HepG2 (cell line): Measurements from ENCODE around the gene MLLT1. TPM values are rescaled to one million over a fixed set of nuclear protein-coding genes. Genes with fewer than 3 reads are reported as not detected.

Experiments
- ATAC-seq: fragments of 200-7000 bp; cut with Tn5 transposase; 3 replicates; pipeline ENCODE4 v1.9.1; 2020; ENCODE audit warnings: mild to moderate bottlenecking, moderate library complexity
- BruUV-seq: library from RNA; stranded (reverse); fragments of 400-500 nt; replicated peaks from 2 replicates; lab custom pipeline; 2021; lab: Mats Ljungman, UMichigan
- CTCF ChIA-PET: fragments of 300-600 bp; formaldehyde crosslinking; extraction: SDS; loops from one replicate; lab custom pipeline; 2021; ENCODE audit warnings: low total read pairs, inconsistent platforms, low intra/inter-chr PET ratio; lab: Yijun Ruan, JAX
- POLR2A ChIA-PET: fragments of 350-600 bp; sonication (Branson Sonifier 250); formaldehyde crosslinking; loops from one replicate; lab custom pipeline; 2020; ENCODE audit warnings: antibody characterized with exemption, inconsistent platforms; lab: Yijun Ruan, JAX
- DNase-seq: peaks from one replicate; pipeline ENCODE4 v3.0.0-alpha.2; 2015; ENCODE audit warnings: low spot score
- FAIRE-seq: peaks from 3 replicates; lab custom pipeline; 2011; peaks lifted over from hg19 to GRCh38; lab: Jason Lieb, UNC
- H2AFZ ChIP-seq: one replicate; pipeline ENCODE4 v1.6.1; 2011; ENCODE audit warnings: low read length, inconsistent platforms
- H3K27ac ChIP-seq: fragments of 300-600 bp; 3 replicates; pipeline ENCODE4 v1.8.0; 2011; ENCODE audit warnings: mixed run types, mild to moderate bottlenecking, mixed read lengths, low read length, inconsistent platforms; ENCODE audit not compliant: insufficient read depth; ENCODE audit errors: extremely low read length
- H3K27me3 ChIP-seq, 2 experiments: fragments of 200-600 bp in 1 of 2; 2 replicates in 1 of 2; 3 replicates in 1 of 2; pipeline versions ENCODE4 v1.6.0 to v1.8.0; 2011; ENCODE audit warnings: low read length in 2 of 2, mild to moderate bottlenecking in 2 of 2, moderate library complexity in 2 of 2, inconsistent platforms in 1 of 2; ENCODE audit not compliant: insufficient read depth in 2 of 2, control insufficient read depth in 1 of 2
- H3K36me3 ChIP-seq, 2 experiments: fragments of 200-600 bp in 1 of 2; replicated peaks in 1 of 2; 2 replicates in 1 of 2; 3 replicates in 1 of 2; pipeline versions ENCODE4 v1.5.1 to v1.8.0; 2011; ENCODE audit warnings: low read length in 2 of 2, inconsistent platforms in 1 of 2; ENCODE audit not compliant: insufficient read depth in 2 of 2, control insufficient read depth in 1 of 2
- H3K4me1 ChIP-seq: 2 replicates; pipeline ENCODE4 v1.5.1; 2012; ENCODE audit warnings: low read length, inconsistent platforms; ENCODE audit not compliant: insufficient read depth
- H3K4me2 ChIP-seq: 2 replicates; pipeline ENCODE4 v1.6.0; 2011; ENCODE audit warnings: low read depth, low read length, inconsistent platforms
- H3K4me3 ChIP-seq, 3 experiments: fragments of 200-600 bp in 1 of 3; sonication (generic), shearing (Covaris generic) in 1 of 3; replicated peaks in 1 of 3; 2 replicates each; pipeline ENCODE4 v1.5.1; 2011 to 2016; ENCODE audit warnings: low read length in 3 of 3, inconsistent platforms in 2 of 3, low read depth in 2 of 3, mild to moderate bottlenecking in 2 of 3, control low read depth in 1 of 3, mixed read lengths in 1 of 3; ENCODE audit not compliant: insufficient read depth in 1 of 3
- H3K79me2 ChIP-seq: one replicate; pipeline ENCODE4 v1.6.1; 2011; ENCODE audit warnings: low read length, inconsistent platforms; ENCODE audit not compliant: insufficient read depth
- H3K9ac ChIP-seq: 2 replicates; pipeline ENCODE4 v1.6.0; 2011; ENCODE audit warnings: mild to moderate bottlenecking, low read depth, low read length, inconsistent platforms; ENCODE audit not compliant: insufficient read depth
- H3K9me3 ChIP-seq: 2 replicates; pipeline ENCODE4 v1.5.1; 2012; ENCODE audit warnings: mild to moderate bottlenecking, low read length
- H4K20me1 ChIP-seq: 2 replicates; pipeline ENCODE4 v1.6.0; 2011; ENCODE audit warnings: inconsistent platforms, mild to moderate bottlenecking, low read length, moderate library complexity; ENCODE audit not compliant: insufficient read depth
- ETV6 ChIP-seq: sonication (generic); formaldehyde crosslinking; conservative IDR thresholded peaks from 2 replicates; pipeline ENCODE4 v1.4.0; 2020; ENCODE audit warnings: missing genetic modification reagents
- JUNB ChIP-seq: sonication (generic); formaldehyde crosslinking; IDR thresholded peaks from 2 replicates; pipeline ENCODE4 v1.8.0; 2022; ENCODE audit warnings: missing genetic modification reagents, mild to moderate bottlenecking, borderline replicate concordance
- MNT ChIP-seq: fragments of 450-650 bp; IDR thresholded peaks from 2 replicates; pipeline ENCODE4 v1.6.1; 2016
- MYNN ChIP-seq: sonication (generic); formaldehyde crosslinking; IDR thresholded peaks from 2 replicates; pipeline ENCODE4 v1.4.0; 2020; ENCODE audit warnings: mild to moderate bottlenecking, low read depth, missing genetic modification reagents
- NR2F1 ChIP-seq, 2 experiments: fragments of 450-650 bp in 1 of 2; formaldehyde crosslinking in 1 of 2; IDR thresholded peaks; 2 replicates each; pipeline versions ENCODE4 v1.5.0 to v1.6.1; 2016 to 2020; ENCODE audit warnings: mild to moderate bottlenecking in 1 of 2, missing compliant biosample characterization in 1 of 2, missing genetic modification reagents in 1 of 2, moderate library complexity in 1 of 2
- ZNF567 ChIP-seq: sonication (generic); formaldehyde crosslinking; IDR thresholded peaks from 2 replicates; pipeline ENCODE4 v1.8.1; 2023; ENCODE audit warnings: mild to moderate bottlenecking, missing genetic modification reagents, borderline replicate concordance
- ZNF597 ChIP-seq: sonication (generic); formaldehyde crosslinking; IDR thresholded peaks from 2 replicates; pipeline ENCODE4 v1.5.0; 2020; ENCODE audit warnings: missing genetic modification reagents
- WGBS: methylation state at CpG from one replicate; pipeline ENCODE4 v1.1.6; 2017; ENCODE audit warnings: low lambda C conversion rate; 5-methylcytosine and 5-hydroxymethylcytosine counted together
- in situ Hi-C: cut with HindIII; loops from 2 replicates; pipeline ENCODE4 v1.10.0; 2017; ENCODE audit warnings: low pct_unique_long_range_greater_than_20kb; ENCODE audit not compliant: extremely low pct_ligation_motif_present
- intact Hi-C: fragments of 100-400 bp; cut with micrococcal nuclease; formaldehyde crosslinking; loops from one replicate; pipeline ENCODE4 v1.10.0; 2022; ENCODE audit not compliant: unreplicated experiment
- polyA plus RNA-seq, 8 experiments: library from polyadenylated mRNA; depleted of rRNA in 3 of 8; stranded (reverse) in 7 of 8; unstranded in 1 of 8; fragments of >200 nt; fragmentation: Illumina TruSeq in 4 of 8; extraction: Trizol in 4 of 8; gene quantifications; 2 replicates each; pipeline versions ENCODE4 v1.2.1 to v1.2.3, GENCODE V29; 2011 to 2016; ENCODE audit warnings: low read depth in 4 of 8, missing spikeins in 1 of 8, mixed read lengths in 1 of 8; ENCODE audit not compliant: insufficient read depth in 1 of 8
- total RNA-seq, 5 experiments: library from RNA; depleted of rRNA; stranded (reverse); fragments of >200 nt; fragmentation: Illumina TruSeq; extraction: Trizol; gene quantifications; 2 replicates each; pipeline ENCODE4 v1.2.3, GENCODE V29; 2016; ENCODE audit warnings: low read depth in 1 of 5

Gene MLLT1
- total and polyA plus RNA-seq, 2 of the 13 experiments (the other 11 are each of a cell fraction or from before 2014, with no cell fraction given): 11.7 to 12.2 TPM

- Histone ChIP-seq H4K20me1 (peaks cover 9% of the 10 kb centered on the region), H3K4me1 (peaks cover 41% of the 10 kb centered on the region), H2AFZ (no peak overlapping the region), H3K27me3 (no peaks in the 10 kb centered on the region), H3K9ac (no peak overlapping the region), H3K4me3 (no peak overlapping the region), H3K79me2 (peaks cover 49% of the 10 kb centered on the region), H3K36me3 (peaks cover 3 to 6% of the 10 kb centered on the region in 2 experiments; a peak in 2 of 5 replicates), H3K4me2 (no peak overlapping the region), H3K27ac (no peak overlapping the region), H3K9me3 (no peaks in the 10 kb centered on the region)
- ATAC-seq: no peak
- intact Hi-C loops: no loop called here
- no TSS peak for BruUV-seq
- in situ Hi-C loops: no loop called here
- ChIA-PET POLR2A (no interaction called here), CTCF (no interaction called here)
- 100% methylated on average over 3 of the region's 11 CpGs for WGBS
- no peak for FAIRE-seq
- no peak for DNase-seq
- TF ChIP-seq ETV6 (CRISPR knock-in tag) (no peak), JUNB (CRISPR knock-in tag) (0 out of 2 replicates have a peak, but pooled peaks have one; percentile 22), MNT (peak; percentile 49)
Measured at GRCh38 chr19:6239401-6239844, 40.4 kb downstream of the MLLT1 start.

GRCh38 chr19:6238643-6239281 lies 41.0 kb downstream of the MLLT1 start:
- in situ Hi-C loops: no loop called here
- Histone ChIP-seq H2AFZ (no peak overlapping the region), H3K4me1 (peaks cover 36% of the 10 kb centered on the region), H4K20me1 (peaks cover 9% of the 10 kb centered on the region), H3K27ac (no peak overlapping the region), H3K36me3 (peaks cover 3 to 4% of the 10 kb centered on the region in 2 experiments; a peak in 2 of 5 replicates), H3K4me3 (no peak overlapping the region), H3K79me2 (peaks cover 47% of the 10 kb centered on the region), H3K9me3 (no peaks in the 10 kb centered on the region), H3K9ac (no peak overlapping the region), H3K4me2 (no peak overlapping the region), H3K27me3 (no peaks in the 10 kb centered on the region)
- ChIA-PET POLR2A (no interaction called here), CTCF (no interaction called here)
- no peak for ATAC-seq
- WGBS: 97% methylated on average over 19 of the region's 24 CpGs
- DNase-seq: no peak
- no TSS peak for BruUV-seq
- intact Hi-C loops: no loop called here
- TF ChIP-seq NR2F1 (CRISPR knock-in tag; IDR thresholded peaks at IDR 0.05) (no peak), ZNF567 (CRISPR knock-in tag) (no peak), ZNF597 (CRISPR knock-in tag) (no peak), MYNN (CRISPR knock-in tag) (no peak)
- no peak for FAIRE-seq
